ENCODE data around the gene GRIPAP1. TPM values are rescaled to one million over a fixed set of nuclear protein-coding genes. Genes with fewer than 3 reads are reported as not detected.

Gene GRIPAP1
- 100 to 1,000 TPM; 104 to 126 TPM for total RNA-seq

- Mint-ChIP-seq H3K27me3 (no peaks in the 10 kb centered on the region), H3K4me1 (peaks cover 37% of the 10 kb centered on the region), H3K27ac (peak within 1 kb of the TSS; percentile 98), H3K9me3 (ENCODE audit: low read depth) (peaks cover 2% of the 10 kb centered on the region), H3K36me3 (peaks cover 31% of the 10 kb centered on the region), H3K4me3 (peak within 1 kb of the TSS; percentile 99)
- CTCF ChIA-PET = interaction anchor here (0.6 to 1.2 kb wide), 4 partner anchors 25 to 371 kb away, joined by 3 to 4 read pairs (median 4); partner anchors contain the start of gene TFE3
- peak; percentile 83 for ATAC-seq
- peak; percentile 86 for DNase-seq
These were observed at the start of gene GRIPAP1 for GRCh38 chrX:49002091-49002935. Gene GRIPAP1 (minus strand): TSS chrX:49002264. CDS start chrX:49002229, 35 bp downstream.

GRCh38 chrX:49043987-49044281 is 41.9 kb upstream of the GRIPAP1 start:
- Mint-ChIP-seq H3K9me3 (ENCODE audit: low read depth) (no peaks in the 10 kb centered on the region), H3K4me3 (peak overlapping the region; percentile 89), H3K27ac (peak overlapping the region; percentile 90), H3K36me3 (peaks cover under 1% of the 10 kb centered on the region), H3K4me1 (peaks cover 31% of the 10 kb centered on the region), H3K27me3 (no peaks in the 10 kb centered on the region)
- CTCF ChIA-PET = interaction anchor here (0.9 to 2.3 kb wide), 7 partner anchors 24 to 146 kb away, joined by 3 to 9 read pairs (median 4); partner anchors contain the start of genes GRIPAP1, OTUD5, PQBP1 and TIMM17B
- no peak for ATAC-seq
- no peak for DNase-seq

DNA sequence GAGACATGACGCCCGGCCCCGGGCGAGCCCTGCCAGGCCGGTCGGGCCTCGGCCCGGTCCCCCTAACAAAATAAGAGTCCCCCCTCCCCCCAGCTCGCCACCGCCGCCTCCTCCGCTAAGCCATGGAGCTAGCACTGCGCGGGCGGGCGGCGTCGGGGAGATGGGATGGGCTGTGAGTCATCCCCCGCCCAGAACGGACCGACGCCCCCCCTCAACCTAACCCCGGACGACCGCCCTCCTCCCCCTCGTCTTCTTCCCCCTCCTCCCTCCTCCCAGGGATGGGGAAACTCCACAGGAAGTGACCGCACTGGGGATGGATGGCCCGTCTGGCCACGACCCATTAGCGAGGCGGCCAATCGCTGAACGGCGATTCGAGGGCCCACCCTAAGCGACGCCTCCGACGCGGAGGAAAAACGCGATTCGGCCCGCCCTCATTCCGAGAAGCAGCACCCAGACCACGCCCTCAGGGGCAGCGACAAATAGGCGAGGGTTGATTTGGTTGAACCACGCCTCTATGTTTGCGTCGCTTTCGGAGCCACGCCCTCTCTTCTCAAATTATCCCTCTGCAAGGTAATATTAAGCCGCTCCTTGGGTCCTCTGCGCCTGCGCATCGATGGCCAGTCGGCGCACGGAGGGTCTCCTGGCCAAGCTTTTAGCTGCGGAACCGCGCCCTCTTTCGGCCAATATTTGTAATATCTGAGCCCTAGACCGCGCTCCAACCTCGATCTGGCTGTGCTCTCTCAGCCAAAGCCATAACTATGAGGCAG is 41.3 kb upstream of the GRIPAP1 start, which contains the start of gene TFE3:
TSS of gene TFE3 (minus strand) at position 138 of the 767 bp plus-strand sequence. CDS start at position 7, 131 bp downstream.
- Mint-ChIP-seq H3K27ac (peak within 1 kb of the TSS; percentile 90), H3K4me1 (peaks cover 34% of the 10 kb centered on the region), H3K36me3 (peaks cover 6% of the 10 kb centered on the region), H3K9me3 (ENCODE audit: low read depth) (no peaks in the 10 kb centered on the region), H3K4me3 (peak within 1 kb of the TSS; percentile 89), H3K27me3 (no peaks in the 10 kb centered on the region)
- ATAC-seq (peak; percentile 89), DNase-seq (peak; percentile 98)
- CTCF ChIA-PET = interaction anchor here (0.9 to 2.3 kb wide), 9 partner anchors 12 to 146 kb away, joined by 3 to 9 read pairs (median 4); partner anchors contain the start of genes GRIPAP1, OTUD5, PQBP1 and TIMM17B

DNA sequence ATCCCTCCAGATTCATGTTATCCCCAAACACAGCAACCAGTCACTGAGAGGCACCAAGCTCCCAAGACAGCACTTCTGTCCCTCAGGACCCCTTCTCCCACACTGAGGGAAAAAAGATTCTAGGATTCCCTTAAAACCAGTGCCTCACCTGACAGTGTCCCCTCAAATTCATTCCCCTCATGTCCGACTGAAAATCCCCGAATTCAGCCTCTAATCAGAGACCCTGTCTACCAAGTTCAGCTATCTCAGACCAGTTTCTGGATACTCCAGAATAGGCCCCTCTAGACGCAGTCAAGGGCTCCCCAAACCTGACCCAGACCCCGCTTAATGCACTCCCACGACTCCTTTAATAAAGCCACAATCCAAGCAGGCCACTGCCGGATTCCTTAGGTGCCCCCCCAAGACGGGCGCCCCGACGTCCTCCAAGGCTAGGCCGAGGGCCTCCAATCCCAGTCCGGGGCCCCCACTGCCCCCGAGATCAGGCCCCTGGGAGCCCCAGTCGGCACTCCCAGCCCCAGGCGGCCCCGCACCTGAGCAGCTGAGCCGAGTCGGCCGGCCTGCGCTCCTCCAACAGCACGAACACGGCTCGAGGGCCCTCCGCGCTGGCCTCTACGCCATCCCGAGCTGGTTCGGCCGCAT is 40.6 kb upstream of the GRIPAP1 start:
- Mint-ChIP-seq H3K9me3 (ENCODE audit: low read depth) (no peaks in the 10 kb centered on the region), H3K4me1 (peaks cover 36% of the 10 kb centered on the region), H3K4me3 (peak overlapping the region; percentile 89), H3K27ac (peak overlapping the region; percentile 90), H3K36me3 (peaks cover 11% of the 10 kb centered on the region), H3K27me3 (no peaks in the 10 kb centered on the region)
- no peak for DNase-seq
- ATAC-seq = peak; percentile 10
- CTCF ChIA-PET = interaction anchor here (0.9 to 2.3 kb wide), 8 partner anchors 13 to 125 kb away, joined by 3 to 9 read pairs (median 4); partner anchors contain the start of genes GRIPAP1 and OTUD5

DNA sequence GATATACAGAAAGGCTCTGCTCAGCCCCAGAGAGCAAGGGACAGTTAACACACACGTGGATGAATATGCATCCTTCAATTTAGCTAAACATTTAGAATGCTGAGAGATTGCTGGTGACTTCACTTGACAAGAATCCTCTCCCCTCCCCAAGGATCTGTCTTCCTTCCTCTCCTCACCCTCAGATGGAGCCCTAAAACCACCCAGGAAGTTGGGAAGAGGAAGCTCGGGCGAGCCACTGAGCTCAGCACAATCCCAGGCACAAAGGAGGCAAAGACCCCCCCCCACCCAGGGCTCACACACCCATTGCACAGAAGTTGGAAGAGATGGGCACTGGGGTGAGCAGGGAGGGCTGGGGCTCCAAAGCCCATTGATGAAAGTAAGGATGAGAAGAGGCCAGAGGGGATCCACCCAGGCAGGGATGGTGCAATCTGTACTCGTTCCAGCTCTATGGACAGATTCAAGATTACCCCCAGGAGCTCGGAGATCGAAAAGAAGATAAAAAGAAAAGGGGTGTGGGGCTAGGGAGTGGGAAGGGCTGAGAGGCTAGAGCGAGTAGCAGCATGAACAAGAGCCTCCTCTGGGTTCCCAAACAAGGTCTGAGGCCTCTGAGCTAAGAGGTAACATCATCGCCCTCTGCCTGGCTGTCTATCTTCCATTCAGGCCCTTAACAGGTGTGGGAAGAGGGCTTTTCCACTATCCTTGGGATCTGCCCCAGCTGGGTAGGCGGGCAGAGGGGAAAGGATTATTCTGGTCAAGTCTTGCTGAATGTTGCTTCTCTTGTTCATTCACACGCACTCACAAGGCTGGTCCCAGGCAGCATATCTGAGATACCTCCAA is 39.9 kb upstream of the GRIPAP1 start:
- H3K4me3 Mint-ChIP-seq = peak overlapping the region; percentile 89
- CTCF ChIA-PET = interaction anchor here (0.9 to 2.3 kb wide), 5 partner anchors 13 to 126 kb away, joined by 3 to 9 read pairs (median 4); partner anchors contain the start of gene OTUD5
- H3K4me1 Mint-ChIP-seq = peaks cover 37% of the 10 kb centered on the region
- no peak for ATAC-seq
- no peak for DNase-seq
- peaks cover 12% of the 10 kb centered on the region for H3K36me3 Mint-ChIP-seq
- H3K27ac Mint-ChIP-seq = peak overlapping the region; percentile 90
- no peaks in the 10 kb centered on the region for H3K9me3 Mint-ChIP-seq (ENCODE audit: low read depth)
- H3K27me3 Mint-ChIP-seq = no peaks in the 10 kb centered on the region

GRCh38 chrX:49040376-49040955 is 38.4 kb upstream of the GRIPAP1 start:
- DNase-seq (no peak), ATAC-seq (no peak)
- peaks cover 37% of the 10 kb centered on the region for H3K4me1 Mint-ChIP-seq
- no peaks in the 10 kb centered on the region for H3K27me3 Mint-ChIP-seq
- no peaks in the 10 kb centered on the region for H3K9me3 Mint-ChIP-seq (ENCODE audit: low read depth)
- CTCF ChIA-PET = interaction anchor here (1.3 kb wide), 1 partner anchor 38 kb away, joined by 3 read pairs; the partner anchor contains the start of gene GRIPAP1
- H3K27ac Mint-ChIP-seq = peak overlapping the region; percentile 76
- peaks cover 14% of the 10 kb centered on the region for H3K36me3 Mint-ChIP-seq
- peak overlapping the region; percentile 47 for H3K4me3 Mint-ChIP-seq

DNA sequence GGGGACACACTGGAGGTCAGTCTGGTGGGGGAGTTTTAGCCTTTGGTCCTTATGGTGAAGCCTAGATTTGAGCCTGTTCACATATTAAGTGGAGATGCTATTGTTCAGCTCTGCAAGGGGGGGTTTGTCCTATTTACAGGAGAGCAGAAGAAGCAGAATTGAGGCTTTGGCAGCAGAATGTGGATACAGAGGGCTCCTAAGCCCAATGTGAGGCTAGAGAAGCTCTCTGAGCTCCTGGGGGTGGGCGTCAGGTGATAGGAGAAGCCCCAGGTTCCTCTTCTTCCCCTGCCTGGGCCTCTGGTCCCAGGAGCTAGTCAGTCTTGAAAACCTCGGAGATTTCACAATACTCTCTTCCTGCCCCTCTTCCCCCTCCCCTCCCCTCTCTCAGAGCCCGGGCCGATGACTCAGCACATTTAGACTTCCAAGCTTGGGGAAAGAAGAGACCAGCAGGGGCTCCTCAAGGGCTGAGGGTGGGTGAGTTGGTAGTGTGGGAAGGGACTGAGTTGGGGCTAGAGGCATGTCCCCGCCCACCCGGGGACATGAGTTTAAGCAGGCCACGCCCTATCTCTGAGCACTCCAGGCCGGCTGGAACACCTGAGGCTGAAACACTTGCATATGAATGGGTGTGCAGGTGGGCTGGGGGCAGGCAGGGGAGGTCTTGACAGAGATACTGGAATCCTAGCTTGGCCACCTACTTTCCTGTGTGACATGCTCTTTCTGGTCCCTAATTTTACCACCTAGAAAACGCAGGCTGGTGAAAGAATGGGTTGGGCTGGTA is 37.7 kb upstream of the GRIPAP1 start:
- ATAC-seq = no peak
- Mint-ChIP-seq H3K27ac (peak overlapping the region; percentile 76), H3K27me3 (no peaks in the 10 kb centered on the region), H3K4me3 (peak overlapping the region; percentile 47), H3K36me3 (peaks cover 14% of the 10 kb centered on the region), H3K9me3 (ENCODE audit: low read depth) (no peaks in the 10 kb centered on the region), H3K4me1 (peaks cover 37% of the 10 kb centered on the region)
- peak; percentile 55 for DNase-seq
- CTCF ChIA-PET = interaction anchor here (1.0 to 1.3 kb wide), 2 partner anchors 37 to 94 kb away, joined by 3 read pairs; partner anchors contain the start of gene GRIPAP1

DNA sequence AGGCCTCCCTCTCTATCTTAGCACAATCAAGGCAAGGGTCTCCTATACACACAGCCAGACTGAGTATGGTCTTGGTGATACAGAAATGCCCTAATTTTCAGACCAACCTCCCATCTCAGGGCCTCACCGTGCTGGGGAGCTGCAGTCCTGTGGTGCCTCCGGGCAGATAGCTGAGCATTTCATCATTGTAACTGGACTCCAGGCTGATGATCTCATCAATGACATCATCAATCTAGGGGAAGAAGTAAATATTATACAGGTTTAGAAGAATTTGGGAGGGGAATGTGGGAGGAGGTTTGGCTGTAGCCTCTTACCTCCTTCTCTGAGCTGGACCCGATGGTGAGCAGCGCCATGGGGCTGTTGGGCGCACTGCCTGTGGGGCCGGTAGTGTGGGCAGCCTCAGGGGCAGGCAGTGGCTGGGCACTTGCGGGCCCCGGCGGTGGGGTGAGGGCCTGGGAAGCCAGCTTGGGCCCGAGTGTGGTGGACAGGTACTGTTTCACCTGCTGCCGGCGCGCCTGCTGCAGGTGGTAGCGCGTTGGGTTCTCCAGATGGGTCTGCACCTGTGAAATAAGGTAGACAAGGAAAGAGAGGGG is 35.9 kb upstream of the GRIPAP1 start:
- Mint-ChIP-seq H3K4me3 (no peak overlapping the region), H3K27ac (peak overlapping the region; percentile 56), H3K36me3 (peaks cover 29% of the 10 kb centered on the region), H3K4me1 (peaks cover 30% of the 10 kb centered on the region), H3K9me3 (ENCODE audit: low read depth) (no peaks in the 10 kb centered on the region), H3K27me3 (no peaks in the 10 kb centered on the region)
- CTCF ChIA-PET = no interaction called here
- ATAC-seq (no peak), DNase-seq (no peak)

- no peak overlapping the region for H3K27ac Mint-ChIP-seq
- no peak for DNase-seq
- CTCF ChIA-PET = no interaction called here
- H3K4me3 Mint-ChIP-seq = no peak overlapping the region
- peaks cover 23% of the 10 kb centered on the region for H3K36me3 Mint-ChIP-seq
- no peaks in the 10 kb centered on the region for H3K9me3 Mint-ChIP-seq (ENCODE audit: low read depth)
- no peaks in the 10 kb centered on the region for H3K4me1 Mint-ChIP-seq
- no peak for ATAC-seq
- H3K27me3 Mint-ChIP-seq = no peaks in the 10 kb centered on the region
These were observed 28.2 kb upstream of the GRIPAP1 start for GRCh38 chrX:49030283-49030682.

GRCh38 chrX:49029876-49030275 is 27.8 kb upstream of the GRIPAP1 start:
- DNase-seq = no peak
- no peak for ATAC-seq
- H3K9me3 Mint-ChIP-seq (ENCODE audit: low read depth) = no peaks in the 10 kb centered on the region
- no peaks in the 10 kb centered on the region for H3K27me3 Mint-ChIP-seq
- H3K4me3 Mint-ChIP-seq = no peak overlapping the region
- H3K27ac Mint-ChIP-seq = no peak overlapping the region
- CTCF ChIA-PET = no interaction called here
- H3K4me1 Mint-ChIP-seq = no peaks in the 10 kb centered on the region
- peaks cover 23% of the 10 kb centered on the region for H3K36me3 Mint-ChIP-seq

DNA sequence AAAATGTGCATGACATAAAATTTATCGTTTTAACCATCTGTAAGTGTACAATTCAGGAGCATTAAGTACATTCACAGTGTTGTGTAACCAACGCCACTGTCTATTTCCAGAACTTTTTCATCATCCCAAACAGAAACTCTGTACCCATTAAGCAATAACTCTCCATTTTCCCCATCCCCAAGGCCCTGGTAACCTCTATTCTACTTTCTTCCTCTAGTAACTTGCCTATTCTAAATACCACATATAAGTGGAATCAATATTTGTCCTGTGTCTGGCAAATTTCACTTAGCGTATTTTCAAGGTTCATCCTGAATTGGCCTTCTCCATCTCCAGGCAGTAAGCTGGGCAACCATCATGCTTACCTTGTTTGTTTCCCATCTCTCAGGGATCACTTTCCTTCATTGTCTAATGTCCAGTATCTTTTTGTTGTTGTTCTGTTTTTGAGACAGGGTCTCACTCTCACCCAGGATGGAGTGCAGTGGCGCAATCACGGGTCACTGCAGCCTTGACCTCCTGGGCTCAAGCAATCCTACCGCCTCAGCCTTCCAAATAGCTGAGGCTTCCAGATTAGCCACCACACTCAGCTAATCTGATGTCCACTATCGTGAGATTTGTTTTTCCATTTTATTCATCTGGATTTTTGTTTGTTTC is 17.7 kb upstream of the GRIPAP1 start:
- Mint-ChIP-seq H3K27ac (no peak overlapping the region), H3K27me3 (no peaks in the 10 kb centered on the region), H3K4me1 (peaks cover 9% of the 10 kb centered on the region), H3K4me3 (no peak overlapping the region), H3K9me3 (ENCODE audit: low read depth) (no peaks in the 10 kb centered on the region), H3K36me3 (peaks cover 6% of the 10 kb centered on the region)
- DNase-seq = no peak
- no peak for ATAC-seq
- CTCF ChIA-PET = no interaction called here

Data from activated CD8-positive, alpha-beta memory T cell treated with anti-CD3 and anti-CD28 coated beads, Interleukin-2, amount 10 ng/mL, durations not matched to agents 7 days and 5 days (primary cell).